Endodermal cell (in vitro differentiated cells): ENCODE results near the gene RALGAPA2. TPM values are rescaled to one million over a fixed set of nuclear protein-coding genes. Genes with fewer than 3 reads are reported as not detected.
A peak's percentile ranks its signal among the peaks of the same experiment; 100 is the strongest.

Source experiments
- DNase-seq: peaks from one replicate; pipeline ENCODE4 v3.0.0-alpha.2; 2017
- H3K27ac ChIP-seq: 2 replicates; pipeline ENCODE4 v1.5.1; 2013; ENCODE audit warnings: mild to moderate bottlenecking, low read depth, low read length, moderate library complexity
- H3K27me3 ChIP-seq: 2 replicates; pipeline ENCODE4 v1.6.1; 2013; ENCODE audit warnings: mild to moderate bottlenecking, low read length, moderate library complexity; ENCODE audit not compliant: insufficient read depth, control insufficient read depth, poor library complexity, severe bottlenecking
- H3K36me3 ChIP-seq: 2 replicates; pipeline ENCODE4 v1.7.0; 2013; ENCODE audit warnings: mild to moderate bottlenecking, low read length, moderate library complexity; ENCODE audit not compliant: control insufficient read depth, insufficient read depth
- H3K4me1 ChIP-seq: one replicate; pipeline ENCODE4 v1.7.0; 2013; ENCODE audit warnings: low read length; ENCODE audit not compliant: control insufficient read depth, insufficient read depth
- H3K4me3 ChIP-seq: 2 replicates; pipeline ENCODE4 v1.5.1; 2013; ENCODE audit warnings: mild to moderate bottlenecking, low read length, moderate library complexity
- H3K9ac ChIP-seq: 2 replicates; pipeline ENCODE4 v1.6.1; 2013; ENCODE audit warnings: mild to moderate bottlenecking, low read length, moderate library complexity; ENCODE audit not compliant: poor library complexity, severe bottlenecking; ENCODE audit errors: extremely low read depth
- H3K9me3 ChIP-seq: 2 replicates; pipeline ENCODE4 v1.6.1; 2013; ENCODE audit warnings: mild to moderate bottlenecking, low read length, moderate library complexity; ENCODE audit not compliant: control insufficient read depth
- H3K27ac Mint-ChIP-seq: 2 replicates; pipeline ENCODE4 v1.8.0; 2020; ENCODE audit warnings: mixed read lengths
- H3K27me3 Mint-ChIP-seq: 2 replicates; pipeline ENCODE4 v1.8.0; 2021; ENCODE audit warnings: mild to moderate bottlenecking, mixed read lengths; ENCODE audit not compliant: insufficient read depth
- H3K36me3 Mint-ChIP-seq: 2 replicates; pipeline ENCODE4 v1.8.0; 2020; ENCODE audit warnings: low read depth, mixed read lengths
- H3K4me1 Mint-ChIP-seq: 2 replicates; pipeline ENCODE4 v1.8.0; 2020; ENCODE audit warnings: mixed read lengths
- H3K4me3 Mint-ChIP-seq: 2 replicates; pipeline ENCODE4 v1.8.0; 2020; ENCODE audit warnings: mild to moderate bottlenecking, moderate library complexity, mixed read lengths
- H3K9me3 Mint-ChIP-seq: 2 replicates; pipeline ENCODE4 v1.8.0; 2020; ENCODE audit warnings: mild to moderate bottlenecking, mixed read lengths
- CTCF ChIP-seq: fragments of 200-600 bp; sonication (generic); conservative IDR thresholded peaks from 2 replicates; pipeline ENCODE4 v1.5.0; 2021; ENCODE audit warnings: antibody characterized with exemption, mild to moderate bottlenecking
- WGBS, 2 experiments: methylation state at CpG; one replicate each; pipeline versions ENCODE4 v1.1.5 to v1.1.7; 2013; ENCODE audit warnings: missing lambda C conversion rate in 2 of 2, mixed read lengths in 1 of 2; ENCODE audit not compliant: insufficient coverage in 1 of 2, insufficient read length in 1 of 2; 5-methylcytosine and 5-hydroxymethylcytosine counted together
- total RNA-seq, 2 donors: library from RNA; stranded (reverse); fragmentation: NEBNext Ultra II Directional in 1 of 2; extraction: Animal tissue kit (Norgen Biotek cat#: 25700) in 1 of 2; gene quantifications; 2 replicates in 1 of 2; 3 replicates in 1 of 2; pipeline ENCODE4 v1.2.1, GENCODE V29; 2021

RALGAPA2 gene
- total RNA-seq, 2 donors from 2014 or later = 19.5 to 24.6 TPM

DNA sequence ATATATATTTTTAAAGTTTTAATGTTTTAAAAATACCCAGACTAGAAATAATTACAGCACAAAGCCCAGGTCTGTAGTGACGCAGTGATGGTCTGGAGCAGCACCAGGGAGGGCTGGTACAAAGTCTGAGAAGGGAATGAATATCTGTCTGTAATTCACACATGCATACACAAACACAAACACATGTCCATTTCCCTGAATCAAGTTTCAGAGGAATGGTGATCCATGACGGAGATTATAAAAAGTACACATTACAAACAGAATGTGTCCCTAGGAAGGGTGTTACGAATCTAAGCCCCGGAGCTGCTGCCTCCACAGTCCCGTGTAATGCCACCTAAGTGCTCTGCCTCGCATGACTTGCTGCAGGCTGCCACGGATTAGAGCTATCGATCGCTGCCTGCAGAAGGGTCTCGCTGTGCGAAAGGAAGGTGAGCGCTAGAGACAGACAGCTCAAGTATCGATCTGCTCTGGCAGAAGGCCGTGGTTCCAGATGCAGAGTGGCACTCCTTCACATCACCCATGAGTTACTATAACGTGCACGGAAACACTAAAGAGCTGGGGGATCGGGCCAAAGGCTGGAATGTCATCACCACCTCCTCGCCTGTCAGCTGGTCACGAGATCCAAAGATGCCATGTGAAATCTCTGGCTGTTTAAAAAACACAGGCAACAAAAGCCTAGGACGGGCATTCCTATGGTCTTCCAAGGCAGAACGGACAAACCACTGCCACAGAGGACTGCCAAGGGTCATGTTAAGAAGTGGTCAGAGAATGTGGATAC is 257.4 kb downstream of the RALGAPA2 start:
- Mint-ChIP-seq H3K27me3 (peaks cover 2% of the 10 kb centered on the region), H3K4me3 (no peak overlapping the region), H3K27ac (no peak overlapping the region), H3K9me3 (no peaks in the 10 kb centered on the region), H3K36me3 (no peaks in the 10 kb centered on the region), H3K4me1 (peaks cover 10% of the 10 kb centered on the region)
- Histone ChIP-seq H3K9me3 (no peaks in the 10 kb centered on the region), H3K4me3 (no peak overlapping the region), H3K27ac (no peak overlapping the region), H3K4me1 (no peaks in the 10 kb centered on the region), H3K27me3 (no peaks in the 10 kb centered on the region), H3K36me3 (no peaks in the 10 kb centered on the region), H3K9ac (no peak overlapping the region)
- WGBS, 2 experiments = 94 to 97% methylated on average over 18 to 20 of the region's 21 CpGs
- peak; percentile 1 for TF ChIP-seq CTCF
- DNase-seq = no peak

DNA sequence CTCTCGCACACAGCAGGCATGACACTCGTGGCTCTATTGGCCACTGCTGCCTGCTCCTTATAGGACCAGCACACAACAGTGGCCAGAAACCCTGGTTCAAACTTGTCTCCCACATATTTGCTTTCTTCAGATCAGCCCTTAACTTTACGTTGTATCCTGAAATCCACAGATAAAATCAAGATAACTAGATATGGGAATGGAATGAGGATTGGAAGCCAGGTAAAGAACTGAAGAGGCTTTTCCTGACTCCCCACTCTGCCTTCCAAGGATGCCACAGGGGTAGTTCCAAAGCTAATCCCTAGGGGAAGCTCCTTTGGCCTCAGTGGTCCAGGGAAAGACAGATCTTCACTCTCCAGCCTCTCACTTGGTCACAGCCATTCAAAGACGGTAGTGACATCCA is 258.1 kb downstream of the RALGAPA2 start:
- Histone ChIP-seq H3K9me3 (no peaks in the 10 kb centered on the region), H3K36me3 (no peaks in the 10 kb centered on the region), H3K27me3 (no peaks in the 10 kb centered on the region), H3K9ac (no peak overlapping the region), H3K4me1 (no peaks in the 10 kb centered on the region), H3K27ac (no peak overlapping the region), H3K4me3 (no peak overlapping the region)
- no peak for DNase-seq
- Mint-ChIP-seq H3K4me1 (peaks cover 10% of the 10 kb centered on the region), H3K27ac (no peak overlapping the region), H3K27me3 (peaks cover 2% of the 10 kb centered on the region), H3K9me3 (no peaks in the 10 kb centered on the region), H3K36me3 (no peaks in the 10 kb centered on the region), H3K4me3 (no peak overlapping the region)
- 90 to 92% methylated on average over 2 to 3 of the region's 4 CpGs for WGBS, 2 experiments
- peak; percentile 23 for TF ChIP-seq CTCF

GRCh38 chr20:20452254-20452676 is 260.2 kb downstream of the RALGAPA2 start:
- TF ChIP-seq CTCF = peak; percentile 39
- Mint-ChIP-seq H3K4me1 (peaks cover 11% of the 10 kb centered on the region), H3K27me3 (peaks cover 2% of the 10 kb centered on the region), H3K27ac (no peak overlapping the region), H3K4me3 (no peak overlapping the region), H3K36me3 (no peaks in the 10 kb centered on the region), H3K9me3 (no peaks in the 10 kb centered on the region)
- Histone ChIP-seq H3K4me3 (no peak overlapping the region), H3K27ac (peak overlapping the region; percentile 77), H3K4me1 (no peaks in the 10 kb centered on the region), H3K27me3 (no peaks in the 10 kb centered on the region), H3K9me3 (no peaks in the 10 kb centered on the region), H3K9ac (no peak overlapping the region), H3K36me3 (no peaks in the 10 kb centered on the region)
- peak; percentile 90 for DNase-seq
- WGBS, 2 experiments = 11 to 26% methylated on average over 16 to 19 of the region's 19 CpGs
